ENCODE data around the gene FIS1.

- TF ChIP-seq GATA2 (IDR thresholded peaks at IDR 0.05; ENCODE audit: low read depth, low read length) (no peak), GATA3 (IDR thresholded peaks at IDR 0.05; ENCODE audit: low read depth, low read length) (no peak)
Measured at GRCh38 chr7:101294039-101294831, 49.4 kb upstream of the FIS1 start.

All from SH-SY5Y (cell line).